ENCODE measurements around the gene SPINK9. TPM values are rescaled to one million over a fixed set of nuclear protein-coding genes. Genes with fewer than 3 reads are reported as not detected.

Gene SPINK9, protein sequence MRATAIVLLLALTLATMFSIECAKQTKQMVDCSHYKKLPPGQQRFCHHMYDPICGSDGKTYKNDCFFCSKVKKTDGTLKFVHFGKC
- not detected for total RNA-seq

DNA sequence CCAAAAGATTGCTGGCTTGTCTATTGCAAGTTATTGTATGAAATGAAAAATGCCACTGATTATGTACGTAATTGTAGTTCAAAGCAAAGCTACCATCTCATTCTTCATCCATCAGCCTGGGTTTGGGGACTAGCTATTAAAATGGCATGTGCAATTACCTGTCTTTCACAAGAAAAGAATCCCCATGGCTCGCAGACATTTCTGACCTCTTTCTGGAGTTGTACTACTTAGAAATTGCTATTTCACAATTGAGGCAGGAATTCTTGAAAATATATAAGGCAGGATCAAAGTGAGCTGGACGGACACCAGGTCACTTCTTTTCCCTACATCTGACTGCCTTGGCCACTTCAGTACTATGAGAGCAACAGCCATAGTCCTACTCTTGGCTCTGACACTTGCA, at the start of gene SPINK9:
SPINK9 (plus strand) TSS at position 301 of the 400 bp plus-strand sequence; CDS start at position 356, 55 bp downstream.

DNA sequence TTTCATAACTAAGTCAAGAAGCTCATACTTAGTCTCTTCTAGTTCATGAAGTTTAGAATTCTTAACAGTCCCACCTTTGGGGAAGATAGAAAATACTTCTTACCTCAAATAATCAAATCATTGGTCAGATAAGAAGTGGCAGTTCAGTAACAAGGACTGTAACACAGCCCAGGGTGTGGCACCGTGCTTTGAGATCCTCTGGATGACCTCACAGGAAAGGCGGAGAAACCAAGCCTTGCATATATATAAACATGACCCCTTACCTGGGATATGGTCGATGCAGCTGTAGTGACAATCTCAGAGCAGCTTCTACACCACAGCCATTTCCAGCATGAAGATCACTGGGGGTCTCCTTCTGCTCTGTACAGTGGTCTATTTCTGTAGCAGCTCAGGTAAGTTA, 23.2 kb upstream of the SPINK9 start, which contains the start of gene SPINK7:
SPINK7 (plus strand) TSS at position 271 of the 400 bp plus-strand sequence; CDS start at position 332, 61 bp downstream.

DNA sequence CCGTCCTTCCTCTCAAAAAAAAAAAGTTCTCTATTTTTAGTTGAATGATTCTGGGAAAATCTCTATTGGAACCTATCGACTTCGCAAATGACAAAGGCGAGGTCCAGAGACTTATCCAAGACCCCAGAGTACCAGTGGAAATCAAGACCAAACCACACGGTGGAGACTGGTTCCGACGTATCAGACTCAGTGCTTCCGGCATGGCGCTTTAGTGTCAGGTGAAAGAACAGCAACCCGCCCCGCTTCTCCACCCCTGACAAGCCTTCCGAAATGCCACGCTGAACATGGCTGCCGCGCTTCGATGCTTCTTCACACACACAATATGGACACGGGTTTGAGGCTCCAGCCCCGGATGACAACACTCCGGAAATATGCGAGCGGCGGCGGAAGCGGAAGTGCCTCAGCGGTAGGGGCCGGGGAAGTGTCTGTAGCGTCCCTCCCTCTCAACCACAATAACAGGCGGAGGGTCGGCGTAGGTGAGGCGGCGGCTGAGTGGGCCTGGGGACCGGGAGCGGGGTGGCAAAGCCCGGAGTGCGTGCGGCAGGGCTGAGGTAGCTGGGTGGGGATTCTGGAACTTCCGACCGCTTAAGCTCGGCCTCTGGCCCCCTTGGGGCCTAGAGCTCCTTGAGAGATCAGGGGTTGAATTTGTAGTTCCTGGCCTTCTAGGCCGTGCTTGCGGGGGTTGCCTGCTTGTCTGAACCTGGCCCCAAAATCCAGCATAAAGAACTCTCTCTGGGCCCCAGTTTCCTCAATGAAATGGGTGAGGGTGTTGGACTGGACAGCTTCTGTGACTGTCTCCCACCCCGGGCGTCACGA, 48.4 kb downstream of the SPINK9 start, which contains the start of gene FBXO38:
FBXO38 (plus strand) TSS at position 395 of the 816 bp plus-strand sequence. CDS start 10,819 bp downstream, outside the sequence.

Other genes with a start within 250 kb of the SPINK9 start
- gene SPINK14, start 167.0 kb upstream of the SPINK9 start, total RNA-seq, result not detected
- gene SPINK6, start 132.5 kb upstream of the SPINK9 start, total RNA-seq, result not detected
- not detected for gene MARCOL, start 97.0 kb upstream of the SPINK9 start, total RNA-seq
- not detected for gene SPINK13, start 66.8 kb upstream of the SPINK9 start, total RNA-seq
- not detected for gene SPINK7, start 23.1 kb upstream of the SPINK9 start, total RNA-seq
- gene FBXO38, start 48.4 kb downstream of the SPINK9 start, total RNA-seq, result 78.3 TPM